ENCODE data around the gene RNF112. TPM values are rescaled to one million over a fixed set of nuclear protein-coding genes. Genes with fewer than 3 reads are reported as not detected.

RNF112 gene
- total and polyA plus RNA-seq, 2 of the 13 experiments (the other 11 are each of a cell fraction or from before 2014, with no cell fraction given) = 0.05 TPM; not detected in 1

DNA sequence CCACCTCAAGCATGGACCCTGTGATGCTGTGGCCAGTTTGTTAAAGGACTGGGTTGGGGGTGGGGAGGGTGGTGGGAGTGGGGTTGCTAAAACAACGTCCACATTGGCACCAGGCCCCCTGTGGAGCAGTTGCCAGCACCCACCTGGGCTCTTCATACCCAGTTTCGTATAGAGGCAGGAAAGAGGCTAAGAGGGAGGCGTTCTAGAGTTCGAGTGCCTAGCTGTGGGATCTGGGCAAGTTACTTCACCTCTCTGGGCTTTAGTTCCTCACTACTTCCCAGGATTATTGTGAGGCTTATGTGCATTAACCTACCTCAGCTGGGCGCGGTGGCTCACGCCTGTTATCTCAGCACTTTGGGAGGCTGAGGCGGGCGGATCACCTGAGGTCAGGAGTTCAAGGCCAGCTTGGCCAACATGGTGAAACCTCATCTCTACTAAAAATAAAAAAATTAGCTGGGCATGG lies 25.5 kb upstream of the RNF112 start (continued):
- TF ChIP-seq REXO4 (CRISPR knock-in tag; IDR thresholded peaks at IDR 0.05; ENCODE audit: borderline replicate concordance) = no peak

DNA sequence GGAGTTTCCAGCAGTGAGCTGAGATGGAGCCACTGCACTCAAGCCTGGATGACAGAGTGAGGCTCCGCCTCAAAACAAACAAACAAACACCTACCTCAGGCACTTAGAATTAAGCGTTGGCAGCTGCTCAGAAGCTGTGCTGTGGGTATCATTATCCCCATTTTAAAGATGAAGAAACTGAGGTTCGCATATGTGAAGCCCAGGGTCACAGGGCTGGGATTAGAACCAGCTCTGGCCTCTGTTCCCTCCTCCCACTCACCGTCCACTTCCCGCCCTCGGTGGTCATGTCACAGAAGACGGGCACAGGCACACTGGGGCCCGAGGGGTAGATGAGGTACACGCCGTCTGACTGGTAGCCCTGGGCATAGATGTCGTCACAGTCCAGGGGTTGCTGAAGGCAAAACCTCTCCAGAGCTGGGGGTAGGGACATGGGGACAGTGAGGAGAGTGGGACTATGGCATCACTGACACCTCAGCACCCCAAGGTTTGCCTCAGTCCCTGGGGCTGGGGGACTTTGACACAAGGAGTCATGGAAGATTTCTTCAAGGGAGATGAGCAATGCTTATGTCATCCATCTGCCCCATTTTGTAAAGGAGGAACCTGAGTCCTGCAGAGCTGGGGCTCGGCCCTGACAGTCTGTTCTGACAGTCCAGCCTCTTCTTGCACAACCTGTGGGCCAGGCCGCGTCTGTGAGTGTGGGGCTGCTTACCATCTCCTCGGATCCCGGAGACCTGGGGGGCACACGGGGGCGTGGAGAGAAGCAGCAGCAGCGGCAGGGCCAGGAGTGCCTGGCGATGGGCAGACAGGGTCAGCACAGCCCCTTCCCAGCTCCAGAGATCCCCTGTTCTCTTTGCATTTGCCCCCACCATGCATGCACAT lies 24.7 kb upstream of the RNF112 start:
- H3K27me3 ChIP-seq (ENCODE audit: control insufficient read depth in 1 of 2, insufficient read depth in 2 of 2, low read length in 2 of 2) = 0 out of 5 replicates have a peak, but pooled peaks cover 0 to 14% of the 10 kb centered on the region in 2 experiments
- H2AFZ ChIP-seq (ENCODE audit: low read length) = no peak overlapping the region
- H3K27ac ChIP-seq (ENCODE audit: extremely low read length, insufficient read depth, low read length) = no peak overlapping the region
- WGBS (ENCODE audit: low lambda C conversion rate) = 66% methylated on average over 10 of the region's 20 CpGs
- peak overlapping the region in 2 of 3 experiments; percentile 42 to 60; a peak in 3 of 6 replicates for H3K4me3 ChIP-seq (replicated peaks in 1 of 3; ENCODE audit: insufficient read depth in 1 of 3, low read depth in 2 of 3, low read length in 3 of 3)
- intact Hi-C loops (cut with micrococcal nuclease; ENCODE audit: unreplicated experiment) = no loop called here
- H3K9me3 ChIP-seq (ENCODE audit: low read length) = no peaks in the 10 kb centered on the region
- peak overlapping the region; percentile 71 for H3K4me2 ChIP-seq (ENCODE audit: low read depth, low read length)
- POLR2A ChIA-PET = interaction anchor here (1.0 to 3.9 kb wide), 3 partner anchors 8 to 48 kb away, joined by 3 to 33 read pairs (median 3); partner anchors contain the start of gene MAPK7
- peaks cover 29% of the 10 kb centered on the region for H3K4me1 ChIP-seq (ENCODE audit: insufficient read depth, low read length)
- ATAC-seq (peak; percentile 62), FAIRE-seq (no peak), DNase-seq (ENCODE audit: low spot score) (no peak)
- no peaks in the 10 kb centered on the region for H4K20me1 ChIP-seq (ENCODE audit: insufficient read depth, low read length)
- no peaks in the 10 kb centered on the region for H3K79me2 ChIP-seq (ENCODE audit: insufficient read depth, low read length)
- in situ Hi-C loops (cut with HindIII; ENCODE audit: extremely low pct_ligation_motif_present, low pct_unique_long_range_greater_than_20kb) = no loop called here
- 0 out of 2 replicates have a peak overlapping the region, but pooled peaks have one; percentile 8 for H3K9ac ChIP-seq (ENCODE audit: insufficient read depth, low read depth, low read length)
- CTCF ChIA-PET (ENCODE audit: low intra/inter-chr PET ratio, low total read pairs) = no interaction called here
- BruUV-seq (replicated peaks) = no TSS peak
- H3K36me3 ChIP-seq (replicated peaks in 1 of 2; ENCODE audit: control insufficient read depth in 1 of 2, insufficient read depth in 2 of 2, low read length in 2 of 2) = peaks cover 7 to 23% of the 10 kb centered on the region in 2 experiments; a peak in 4 of 5 replicates
- TF ChIP-seq ZNF547 (CRISPR knock-in tag; IDR thresholded peaks at IDR 0.05) (no peak), JUNB (CRISPR knock-in tag; IDR thresholded peaks at IDR 0.05; ENCODE audit: borderline replicate concordance) (no peak), POLR2G (IDR thresholded peaks at IDR 0.05; ENCODE audit: low read depth, low read length) (peak; percentile 44; the same call in 1 of the 2 replicates), PHF20 (CRISPR knock-in tag; IDR thresholded peaks at IDR 0.05) (no peak), RBM22 (optimal IDR thresholded peaks at IDR 0.05; ENCODE audit: low read length) (peak; percentile 25), KLF16 (CRISPR knock-in tag; IDR thresholded peaks at IDR 0.05) (no peak), SKI (IDR thresholded peaks at IDR 0.05; ENCODE audit: partially characterized antibody) (no peak), ZNF780A (CRISPR knock-in tag; IDR thresholded peaks at IDR 0.05) (no peak), ZNF343 (CRISPR knock-in tag; IDR thresholded peaks at IDR 0.05) (no peak), ATM (IDR thresholded peaks at IDR 0.05; ENCODE audit: borderline replicate concordance) (no peak), MEF2D (CRISPR knock-in tag; IDR thresholded peaks at IDR 0.05) (no peak), ZNF558 (CRISPR knock-in tag; IDR thresholded peaks at IDR 0.05; ENCODE audit: borderline replicate concordance) (no peak)
- TF ChIP-seq, protein P1, sequence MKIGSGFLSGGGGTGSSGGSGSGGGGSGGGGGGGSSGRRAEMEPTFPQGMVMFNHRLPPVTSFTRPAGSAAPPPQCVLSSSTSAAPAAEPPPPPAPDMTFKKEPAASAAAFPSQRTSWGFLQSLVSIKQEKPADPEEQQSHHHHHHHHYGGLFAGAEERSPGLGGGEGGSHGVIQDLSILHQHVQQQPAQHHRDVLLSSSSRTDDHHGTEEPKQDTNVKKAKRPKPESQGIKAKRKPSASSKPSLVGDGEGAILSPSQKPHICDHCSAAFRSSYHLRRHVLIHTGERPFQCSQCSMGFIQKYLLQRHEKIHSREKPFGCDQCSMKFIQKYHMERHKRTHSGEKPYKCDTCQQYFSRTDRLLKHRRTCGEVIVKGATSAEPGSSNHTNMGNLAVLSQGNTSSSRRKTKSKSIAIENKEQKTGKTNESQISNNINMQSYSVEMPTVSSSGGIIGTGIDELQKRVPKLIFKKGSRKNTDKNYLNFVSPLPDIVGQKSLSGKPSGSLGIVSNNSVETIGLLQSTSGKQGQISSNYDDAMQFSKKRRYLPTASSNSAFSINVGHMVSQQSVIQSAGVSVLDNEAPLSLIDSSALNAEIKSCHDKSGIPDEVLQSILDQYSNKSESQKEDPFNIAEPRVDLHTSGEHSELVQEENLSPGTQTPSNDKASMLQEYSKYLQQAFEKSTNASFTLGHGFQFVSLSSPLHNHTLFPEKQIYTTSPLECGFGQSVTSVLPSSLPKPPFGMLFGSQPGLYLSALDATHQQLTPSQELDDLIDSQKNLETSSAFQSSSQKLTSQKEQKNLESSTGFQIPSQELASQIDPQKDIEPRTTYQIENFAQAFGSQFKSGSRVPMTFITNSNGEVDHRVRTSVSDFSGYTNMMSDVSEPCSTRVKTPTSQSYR (CRISPR knock-in tag; IDR thresholded peaks at IDR 0.05; ENCODE audit: borderline replicate concordance) = no peak

Measured in HepG2 (cell line).